Activated CD4-positive, alpha-beta T cell treated with anti-CD3 and anti-CD28 coated beads for 4 hours (primary cell): Measurements from ENCODE around the gene PLXNA2.

Experiments
- DNase-seq, 2 donors: peaks; one replicate each; pipeline ENCODE4 v3.0.0-alpha.2; 2020

Gene PLXNA2

GRCh38 chr1:208203848-208204609, 40.2 kb downstream of the PLXNA2 start:
- no peak for DNase-seq

GRCh38 chr1:208203127-208203847, 40.9 kb downstream of the PLXNA2 start:
- DNase-seq, result no peak

GRCh38 chr1:208202333-208202995, 41.7 kb downstream of the PLXNA2 start:
- DNase-seq, result no peak

- no peak for DNase-seq
Measured at GRCh38 chr1:208201229-208201628, 43.0 kb downstream of the PLXNA2 start.

GRCh38 chr1:208200116-208200515, 44.1 kb downstream of the PLXNA2 start:
- no peak for DNase-seq

GRCh38 chr1:208198236-208198635, 45.9 kb downstream of the PLXNA2 start:
- no peak for DNase-seq

- DNase-seq, result no peak
Measured at GRCh38 chr1:208194944-208195343, 49.2 kb downstream of the PLXNA2 start.

GRCh38 chr1:208192995-208193394, 51.2 kb downstream of the PLXNA2 start:
- no peak for DNase-seq

GRCh38 chr1:208190784-208191183, 53.4 kb downstream of the PLXNA2 start:
- no peak for DNase-seq

GRCh38 chr1:208189716-208190115, 54.5 kb downstream of the PLXNA2 start:
- DNase-seq, result no peak

GRCh38 chr1:208189183-208189582, 55.0 kb downstream of the PLXNA2 start:
- no peak for DNase-seq

GRCh38 chr1:208188607-208189006, 55.6 kb downstream of the PLXNA2 start:
- no peak for DNase-seq

GRCh38 chr1:208187499-208188041, 56.6 kb downstream of the PLXNA2 start:
- no peak for DNase-seq

- DNase-seq, result no peak
Measured at GRCh38 chr1:208185801-208186231, 58.4 kb downstream of the PLXNA2 start.

GRCh38 chr1:208184966-208185654, 59.1 kb downstream of the PLXNA2 start:
- DNase-seq, result no peak

GRCh38 chr1:208183977-208184911, 59.9 kb downstream of the PLXNA2 start:
- no peak for DNase-seq

- DNase-seq, result no peak
Measured at GRCh38 chr1:208182880-208183645, 61.1 kb downstream of the PLXNA2 start.

- DNase-seq, result no peak
Measured at GRCh38 chr1:208181364-208181763, 62.8 kb downstream of the PLXNA2 start.

GRCh38 chr1:208180421-208180820, 63.8 kb downstream of the PLXNA2 start:
- no peak for DNase-seq

GRCh38 chr1:208179961-208180409, 64.2 kb downstream of the PLXNA2 start:
- DNase-seq, result no peak
